Activated CD8-positive, alpha-beta memory T cell treated with anti-CD3 and anti-CD28 coated beads, Interleukin-2, amount 10 ng/mL, durations not matched to agents 7 days and 5 days (primary cell): Measurements from ENCODE around the gene PRPF6. TPM values are rescaled to one million over a fixed set of nuclear protein-coding genes. Genes with fewer than 3 reads are reported as not detected.

Experiments used
- ATAC-seq: fragments of 150-1000 bp; cut with Tn5 transposase; one replicate; pipeline ENCODE4 v1.10.0; 2021; ENCODE audit warnings: moderate library complexity
- CTCF ChIA-PET: fragments of 350-600 bp; sonication (Branson Sonifier 250); formaldehyde crosslinking; loops from one replicate; lab custom pipeline; 2021; ENCODE audit warnings: antibody characterized with exemption; lab: Charles Lee
- DNase-seq: peaks from one replicate; pipeline ENCODE4 v3.0.0-alpha.2; 2020
- H3K27ac Mint-ChIP-seq: one replicate; pipeline ENCODE4 v1.8.0; 2021; ENCODE audit warnings: mild to moderate bottlenecking, mixed read lengths
- H3K27me3 Mint-ChIP-seq: one replicate; pipeline ENCODE4 v1.8.0; 2021; ENCODE audit warnings: mixed read lengths
- H3K36me3 Mint-ChIP-seq: one replicate; pipeline ENCODE4 v1.8.0; 2021; ENCODE audit warnings: mild to moderate bottlenecking, mixed read lengths
- H3K4me1 Mint-ChIP-seq: one replicate; pipeline ENCODE4 v1.8.0; 2021; ENCODE audit warnings: mixed read lengths
- H3K4me3 Mint-ChIP-seq: one replicate; pipeline ENCODE4 v1.8.0; 2021; ENCODE audit warnings: mild to moderate bottlenecking, moderate library complexity, mixed read lengths
- H3K9me3 Mint-ChIP-seq: one replicate; pipeline ENCODE4 v1.8.0; 2022; ENCODE audit warnings: low read depth, mixed read lengths
- total RNA-seq, 2 experiments: library from RNA; stranded (reverse); gene quantifications; one replicate each; pipeline ENCODE4 v1.2.3, GENCODE V29; 2021

PRPF6 gene, protein sequence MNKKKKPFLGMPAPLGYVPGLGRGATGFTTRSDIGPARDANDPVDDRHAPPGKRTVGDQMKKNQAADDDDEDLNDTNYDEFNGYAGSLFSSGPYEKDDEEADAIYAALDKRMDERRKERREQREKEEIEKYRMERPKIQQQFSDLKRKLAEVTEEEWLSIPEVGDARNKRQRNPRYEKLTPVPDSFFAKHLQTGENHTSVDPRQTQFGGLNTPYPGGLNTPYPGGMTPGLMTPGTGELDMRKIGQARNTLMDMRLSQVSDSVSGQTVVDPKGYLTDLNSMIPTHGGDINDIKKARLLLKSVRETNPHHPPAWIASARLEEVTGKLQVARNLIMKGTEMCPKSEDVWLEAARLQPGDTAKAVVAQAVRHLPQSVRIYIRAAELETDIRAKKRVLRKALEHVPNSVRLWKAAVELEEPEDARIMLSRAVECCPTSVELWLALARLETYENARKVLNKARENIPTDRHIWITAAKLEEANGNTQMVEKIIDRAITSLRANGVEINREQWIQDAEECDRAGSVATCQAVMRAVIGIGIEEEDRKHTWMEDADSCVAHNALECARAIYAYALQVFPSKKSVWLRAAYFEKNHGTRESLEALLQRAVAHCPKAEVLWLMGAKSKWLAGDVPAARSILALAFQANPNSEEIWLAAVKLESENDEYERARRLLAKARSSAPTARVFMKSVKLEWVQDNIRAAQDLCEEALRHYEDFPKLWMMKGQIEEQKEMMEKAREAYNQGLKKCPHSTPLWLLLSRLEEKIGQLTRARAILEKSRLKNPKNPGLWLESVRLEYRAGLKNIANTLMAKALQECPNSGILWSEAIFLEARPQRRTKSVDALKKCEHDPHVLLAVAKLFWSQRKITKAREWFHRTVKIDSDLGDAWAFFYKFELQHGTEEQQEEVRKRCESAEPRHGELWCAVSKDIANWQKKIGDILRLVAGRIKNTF
- 10 to 100 TPM; 77.5 to 80.6 TPM for total RNA-seq

DNA sequence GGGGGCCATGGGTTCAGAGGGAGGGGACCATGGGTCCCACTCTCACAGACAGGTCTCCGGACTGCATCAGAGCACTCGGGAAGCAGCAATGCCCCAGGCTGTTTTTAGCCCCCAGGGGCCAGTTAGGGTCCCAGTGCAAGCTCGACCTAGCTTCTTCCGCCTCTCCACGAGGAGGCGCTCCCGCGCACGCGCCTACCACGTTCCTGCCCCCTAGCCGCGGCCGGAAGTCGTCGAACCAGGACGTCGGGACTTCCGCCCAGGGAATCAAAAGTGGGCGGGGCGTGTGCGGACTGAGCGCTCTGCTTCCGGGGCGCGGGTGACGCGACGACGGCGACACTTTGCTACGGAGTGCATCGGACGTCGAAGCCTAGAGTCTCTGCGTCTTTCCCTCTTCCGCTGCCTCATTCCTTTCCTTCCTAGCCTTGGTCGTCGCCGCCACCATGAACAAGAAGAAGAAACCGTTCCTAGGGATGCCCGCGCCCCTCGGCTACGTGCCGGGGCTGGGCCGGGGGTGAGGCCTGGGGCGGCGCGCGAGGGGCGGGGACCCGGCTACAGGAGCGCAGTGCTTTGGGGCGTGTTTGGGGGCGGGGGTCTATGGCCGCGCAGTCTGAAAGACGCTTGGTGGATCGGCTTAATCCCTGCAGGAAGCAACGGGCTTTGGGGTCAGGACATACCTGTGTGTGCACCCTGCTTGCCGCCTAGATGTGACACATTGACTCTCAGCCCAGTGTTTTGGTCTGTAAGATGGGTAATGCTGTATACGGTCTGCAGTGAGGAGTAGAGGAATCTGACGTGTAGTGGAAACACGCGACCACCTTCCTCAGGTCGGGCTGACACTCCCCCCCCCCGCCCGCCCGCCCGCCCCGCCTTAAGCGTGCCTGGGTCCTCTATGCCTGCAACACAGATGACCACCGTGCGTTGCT, at the start of gene PRPF6:
PRPF6 (plus strand) TSS at position 327 of the 923 bp plus-strand sequence; CDS start at position 441, 114 bp downstream.
- Mint-ChIP-seq H3K27me3 (no peaks in the 10 kb centered on the region), H3K36me3 (peaks cover 30% of the 10 kb centered on the region), H3K4me1 (peaks cover 59% of the 10 kb centered on the region), H3K27ac (peak within 1 kb of the TSS; percentile 99), H3K9me3 (no peaks in the 10 kb centered on the region), H3K4me3 (peak within 1 kb of the TSS; percentile 92)
- CTCF ChIA-PET, result interaction anchor here (0.7 to 4.5 kb wide), 31 partner anchors 7 to 339 kb away, joined by 3 to 190 read pairs (median 6); partner anchors contain the start of genes ARFRP1, C20orf204, OPRL1 and RGS19
- DNase-seq, result peak; percentile 97
- ATAC-seq, result peak; percentile 64

DNA sequence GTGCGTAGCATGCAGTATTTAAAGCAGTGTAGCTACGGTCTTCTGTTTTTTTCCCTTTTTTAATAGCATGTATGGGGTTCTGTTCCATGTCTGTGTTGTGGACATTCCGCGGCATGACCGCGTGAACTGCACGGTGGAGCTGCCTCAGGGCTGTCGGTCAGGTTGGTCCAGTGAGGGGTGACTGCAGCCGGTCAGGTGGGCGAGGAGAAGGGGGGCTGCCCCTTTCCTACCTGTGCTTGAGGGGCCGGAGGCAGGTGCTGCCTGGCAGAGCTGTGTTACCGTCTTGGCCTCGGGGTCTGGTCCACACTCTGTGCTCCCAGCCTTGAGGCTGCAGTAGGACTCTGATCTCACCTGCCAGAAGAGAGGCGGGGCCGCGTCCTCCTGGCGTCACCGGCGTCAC, 49.2 kb upstream of the PRPF6 start:
- no peak overlapping the region for H3K27ac Mint-ChIP-seq

DNA sequence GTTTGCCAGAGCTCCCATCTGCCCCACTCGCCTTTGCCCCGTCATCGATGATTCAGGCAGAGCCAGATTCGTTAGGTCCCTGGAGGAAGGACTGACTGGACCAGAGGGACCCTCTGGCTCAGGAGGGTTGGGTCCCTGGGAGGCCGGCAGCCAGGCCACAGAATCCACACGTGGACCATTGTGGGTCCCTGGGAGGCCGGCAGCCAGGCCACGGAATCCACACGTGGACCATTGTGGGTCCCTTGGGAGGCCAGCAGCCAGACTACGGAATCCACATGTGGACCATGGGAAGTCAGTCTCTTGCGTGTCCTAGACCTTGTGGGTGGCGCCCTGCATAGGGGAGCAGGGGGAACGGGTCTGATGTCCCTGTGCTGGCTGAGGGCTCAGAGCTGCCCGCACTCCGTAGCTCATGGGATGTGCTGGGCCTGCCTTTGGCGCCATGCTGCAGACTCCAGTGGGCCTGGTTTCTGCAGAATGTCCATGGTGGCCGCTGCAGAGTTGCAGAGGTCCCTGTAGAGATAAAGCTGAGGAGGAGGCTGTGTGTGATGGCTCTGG, 48.2 kb upstream of the PRPF6 start:
- Mint-ChIP-seq H3K4me3 (no peak overlapping the region), H3K36me3 (peaks cover 48% of the 10 kb centered on the region), H3K27ac (no peak overlapping the region), H3K27me3 (no peaks in the 10 kb centered on the region), H3K4me1 (no peaks in the 10 kb centered on the region), H3K9me3 (no peaks in the 10 kb centered on the region)
- ATAC-seq, result no peak
- no peak for DNase-seq
- CTCF ChIA-PET, result interaction anchor here (1.5 kb wide), 1 partner anchor 14 kb away, joined by 3 read pairs; no protein-coding TSS in a partner anchor

More for the DNA sequence above, 49.2 kb upstream of the PRPF6 start:
- Mint-ChIP-seq H3K4me1 (peaks cover 2% of the 10 kb centered on the region), H3K4me3 (no peak overlapping the region), H3K9me3 (no peaks in the 10 kb centered on the region), H3K36me3 (peaks cover 45% of the 10 kb centered on the region), H3K27me3 (no peaks in the 10 kb centered on the region)
- no peak for ATAC-seq
- CTCF ChIA-PET, result interaction anchor here (1.0 to 1.5 kb wide), 2 partner anchors 13 to 30 kb away, joined by 3 read pairs; no protein-coding TSS in a partner anchor
- no peak for DNase-seq

DNA sequence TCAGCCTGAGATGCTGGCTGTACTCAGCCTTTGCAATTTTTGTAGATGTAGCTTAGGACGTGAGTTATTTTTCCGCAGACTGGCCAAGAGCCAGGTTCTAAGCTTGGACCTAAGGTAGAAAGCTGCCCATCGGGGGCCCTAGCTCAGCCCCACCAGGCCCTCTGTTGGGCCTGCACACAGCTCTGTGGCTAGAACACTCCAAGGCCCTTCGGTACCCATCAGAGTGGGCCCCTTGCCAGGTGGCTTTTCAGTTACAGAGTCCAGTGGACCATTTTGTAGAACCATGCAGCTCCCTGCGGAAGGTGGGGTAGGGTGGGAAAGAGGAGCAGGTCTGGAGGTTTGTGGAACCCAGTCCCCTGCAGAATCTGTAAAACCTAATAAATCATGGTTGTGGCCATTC, 47.3 kb upstream of the PRPF6 start:
- Mint-ChIP-seq H3K36me3 (peaks cover 42% of the 10 kb centered on the region), H3K4me3 (no peak overlapping the region), H3K27ac (no peak overlapping the region), H3K27me3 (no peaks in the 10 kb centered on the region), H3K4me1 (no peaks in the 10 kb centered on the region), H3K9me3 (no peaks in the 10 kb centered on the region)
- no peak for ATAC-seq
- no peak for DNase-seq
- CTCF ChIA-PET, result no interaction called here

DNA sequence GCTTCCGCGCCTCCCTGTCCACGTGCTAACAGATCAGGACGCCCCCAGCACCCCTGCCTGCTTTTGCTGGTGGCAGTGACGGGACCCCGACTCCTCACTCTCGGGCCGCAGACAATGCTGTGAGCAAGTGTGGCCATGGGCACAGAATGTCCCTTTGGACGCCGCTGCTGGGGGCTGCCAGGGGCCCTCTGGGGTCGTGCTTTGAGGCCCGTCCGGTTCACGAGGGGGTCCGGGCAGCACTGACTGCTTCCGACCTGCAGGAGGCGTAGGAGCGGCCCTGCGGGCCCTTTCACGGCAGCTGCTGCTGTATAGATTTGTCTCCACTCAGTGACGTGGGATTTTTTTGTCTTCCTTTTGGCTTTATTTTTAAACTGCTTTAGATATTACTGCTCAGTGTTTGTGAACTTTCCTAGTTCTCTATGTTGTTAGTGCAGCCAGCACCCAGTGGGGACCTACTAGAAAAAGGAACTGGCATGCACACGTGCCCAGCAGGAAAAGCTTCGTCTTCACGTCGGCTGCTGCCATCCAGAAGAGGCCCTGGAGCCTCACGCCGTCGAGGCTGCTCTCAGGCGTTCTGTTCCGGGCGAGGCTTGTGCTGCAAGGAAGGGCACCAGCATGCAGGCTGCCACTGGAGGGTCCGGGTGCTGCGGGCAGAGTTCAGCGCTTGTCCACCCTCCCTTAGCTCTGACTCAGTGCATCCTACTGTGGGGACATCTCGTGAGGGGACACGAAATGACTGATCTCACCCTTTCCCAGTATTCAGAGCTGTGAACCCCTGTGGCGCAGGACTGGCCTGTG, 46.5 kb upstream of the PRPF6 start:
- Mint-ChIP-seq H3K4me1 (no peaks in the 10 kb centered on the region), H3K27ac (no peak overlapping the region), H3K27me3 (no peaks in the 10 kb centered on the region), H3K36me3 (peaks cover 35% of the 10 kb centered on the region), H3K4me3 (no peak overlapping the region), H3K9me3 (no peaks in the 10 kb centered on the region)
- DNase-seq (no peak), ATAC-seq (no peak)
- CTCF ChIA-PET, result interaction anchor here (0.6 kb wide), 1 partner anchor 43 kb away, joined by 3 read pairs; no protein-coding TSS in a partner anchor

DNA sequence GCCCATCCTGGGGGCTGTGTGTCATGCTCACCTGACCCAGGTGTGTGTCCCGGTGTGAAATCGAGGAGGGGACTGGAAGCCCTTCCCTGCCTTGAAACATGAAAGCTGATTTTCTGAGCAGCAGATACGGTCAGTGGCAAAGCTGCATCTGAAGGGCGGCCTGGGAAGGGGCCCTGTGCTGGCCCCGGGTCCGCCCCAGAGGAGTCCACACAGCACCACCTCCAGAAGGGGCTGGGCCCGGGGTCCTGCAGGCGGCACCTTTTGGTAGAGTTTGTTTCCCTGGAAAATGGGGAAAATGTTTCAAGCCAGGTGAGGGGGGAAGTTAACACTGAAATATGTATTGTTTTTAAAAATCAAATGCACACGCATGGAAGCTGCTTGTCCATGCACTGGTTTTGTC, 45.5 kb upstream of the PRPF6 start:
- CTCF ChIA-PET, result no interaction called here
- H3K4me1 Mint-ChIP-seq, result no peaks in the 10 kb centered on the region

DNA sequence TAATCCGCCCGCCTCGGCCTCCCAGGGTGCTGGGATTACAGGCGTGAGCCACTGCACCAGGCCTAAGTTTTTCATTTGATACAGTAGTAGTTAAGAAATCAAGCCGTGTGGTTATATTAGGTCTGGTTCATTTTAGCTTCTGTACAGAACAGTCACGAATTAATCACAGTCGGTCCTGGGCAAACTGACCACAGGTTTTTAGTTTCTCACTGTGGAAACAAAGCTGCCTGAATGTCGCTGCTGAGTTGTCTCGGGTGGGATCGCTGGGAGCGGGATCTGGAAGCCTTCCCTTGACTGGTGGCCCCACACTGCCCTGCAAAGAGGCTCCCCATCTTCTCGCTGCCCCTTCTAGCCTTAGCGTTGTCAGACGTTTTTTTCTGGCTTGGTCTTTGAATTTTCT, 43.3 kb upstream of the PRPF6 start:
- DNase-seq, result no peak
- H3K4me1 Mint-ChIP-seq, result peaks cover 12% of the 10 kb centered on the region

More for the DNA sequence above, 45.5 kb upstream of the PRPF6 start:
- no peak for DNase-seq
- H3K27ac Mint-ChIP-seq, result no peak overlapping the region
- ATAC-seq, result no peak
- peaks cover 34% of the 10 kb centered on the region for H3K36me3 Mint-ChIP-seq
- no peaks in the 10 kb centered on the region for H3K9me3 Mint-ChIP-seq
- no peak overlapping the region for H3K4me3 Mint-ChIP-seq
- no peaks in the 10 kb centered on the region for H3K27me3 Mint-ChIP-seq

DNA sequence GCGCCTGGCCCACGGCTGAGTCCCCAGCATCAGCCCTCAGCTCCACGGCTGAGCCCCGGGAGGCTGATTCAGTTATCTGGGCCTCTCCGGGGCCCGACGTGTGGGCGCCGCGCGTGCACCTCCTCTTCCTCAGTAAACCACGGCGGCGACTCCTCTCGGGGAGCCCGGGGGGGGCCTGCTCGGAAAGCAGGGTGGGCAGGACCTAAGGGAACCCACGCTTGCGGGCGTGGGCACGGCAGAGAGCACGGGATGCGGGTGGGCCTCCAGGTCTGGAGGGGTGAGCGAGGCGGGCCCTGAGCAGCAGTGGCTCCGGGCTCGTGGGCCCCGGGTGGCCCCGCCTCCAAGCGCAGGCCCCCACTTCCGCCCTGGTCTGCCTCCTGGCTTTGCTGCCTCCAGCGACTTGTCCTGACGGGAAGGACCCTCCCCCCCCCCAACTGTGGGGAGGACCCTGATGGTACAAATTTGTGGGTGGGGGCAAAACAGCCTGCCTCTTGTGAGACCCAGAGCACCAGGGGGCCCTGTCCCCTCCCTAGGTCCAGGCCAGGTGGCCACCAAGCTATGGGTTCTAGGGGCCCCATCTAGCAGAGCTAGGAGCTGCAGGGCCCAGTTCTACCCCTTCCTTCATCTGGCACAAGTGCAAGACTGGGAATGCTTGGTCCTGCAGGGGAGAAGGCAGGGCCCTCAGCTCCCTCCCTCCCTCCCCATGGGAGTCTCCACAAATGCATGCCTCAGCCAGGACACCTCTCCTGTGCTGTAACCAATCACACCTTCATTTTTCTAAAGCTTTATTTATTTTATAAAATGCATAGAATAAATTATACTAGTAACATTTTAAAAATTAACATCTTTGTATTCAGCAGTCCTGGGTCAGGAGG, 41.6 kb upstream of the PRPF6 start:
- no peak overlapping the region for H3K27ac Mint-ChIP-seq
- DNase-seq (no peak), ATAC-seq (no peak)
- H3K4me3 Mint-ChIP-seq, result no peak overlapping the region
- CTCF ChIA-PET, result interaction anchor here (0.8 to 1.7 kb wide), 2 partner anchors 28 to 100 kb away, joined by 3 to 4 read pairs; no protein-coding TSS in a partner anchor
- peaks cover 12% of the 10 kb centered on the region for H3K4me1 Mint-ChIP-seq
- peaks cover 24% of the 10 kb centered on the region for H3K36me3 Mint-ChIP-seq
- no peaks in the 10 kb centered on the region for H3K27me3 Mint-ChIP-seq
- no peaks in the 10 kb centered on the region for H3K9me3 Mint-ChIP-seq

More for the DNA sequence above, 43.3 kb upstream of the PRPF6 start:
- Mint-ChIP-seq H3K36me3 (peaks cover 23% of the 10 kb centered on the region), H3K9me3 (no peaks in the 10 kb centered on the region), H3K27ac (no peak overlapping the region), H3K4me3 (no peak overlapping the region), H3K27me3 (no peaks in the 10 kb centered on the region)
- ATAC-seq, result no peak
- CTCF ChIA-PET, result interaction anchor here (1.5 kb wide), 1 partner anchor 20 kb away, joined by 4 read pairs; no protein-coding TSS in a partner anchor

DNA sequence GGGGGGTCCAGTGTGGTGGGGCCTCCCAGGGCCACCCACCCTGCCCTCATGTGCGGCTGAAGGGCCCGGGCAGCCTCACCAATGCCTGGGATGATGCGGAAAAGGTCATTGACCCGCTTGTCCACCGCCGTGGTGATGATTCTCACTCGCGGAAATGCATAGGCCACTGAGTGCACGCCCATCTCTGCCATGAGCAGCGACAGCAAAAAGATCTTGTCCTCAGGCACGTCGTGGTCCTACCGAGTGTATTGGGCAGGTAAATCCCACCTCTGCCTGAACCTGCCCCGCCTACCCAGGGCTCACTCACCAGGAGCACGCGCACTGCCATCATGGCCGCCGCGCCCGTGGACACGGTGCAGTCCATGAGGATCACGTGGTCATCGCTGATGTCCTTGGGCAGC, 40.9 kb upstream of the PRPF6 start:
- peaks cover 21% of the 10 kb centered on the region for H3K36me3 Mint-ChIP-seq
- H3K27me3 Mint-ChIP-seq, result no peaks in the 10 kb centered on the region
- no peak overlapping the region for H3K4me3 Mint-ChIP-seq
- H3K27ac Mint-ChIP-seq, result no peak overlapping the region
- no peaks in the 10 kb centered on the region for H3K9me3 Mint-ChIP-seq
- ATAC-seq, result no peak
- H3K4me1 Mint-ChIP-seq, result peaks cover 12% of the 10 kb centered on the region
- DNase-seq, result no peak
- CTCF ChIA-PET, result interaction anchor here (0.8 to 1.7 kb wide), 3 partner anchors 29 to 99 kb away, joined by 3 to 5 read pairs (median 4); no protein-coding TSS in a partner anchor

DNA sequence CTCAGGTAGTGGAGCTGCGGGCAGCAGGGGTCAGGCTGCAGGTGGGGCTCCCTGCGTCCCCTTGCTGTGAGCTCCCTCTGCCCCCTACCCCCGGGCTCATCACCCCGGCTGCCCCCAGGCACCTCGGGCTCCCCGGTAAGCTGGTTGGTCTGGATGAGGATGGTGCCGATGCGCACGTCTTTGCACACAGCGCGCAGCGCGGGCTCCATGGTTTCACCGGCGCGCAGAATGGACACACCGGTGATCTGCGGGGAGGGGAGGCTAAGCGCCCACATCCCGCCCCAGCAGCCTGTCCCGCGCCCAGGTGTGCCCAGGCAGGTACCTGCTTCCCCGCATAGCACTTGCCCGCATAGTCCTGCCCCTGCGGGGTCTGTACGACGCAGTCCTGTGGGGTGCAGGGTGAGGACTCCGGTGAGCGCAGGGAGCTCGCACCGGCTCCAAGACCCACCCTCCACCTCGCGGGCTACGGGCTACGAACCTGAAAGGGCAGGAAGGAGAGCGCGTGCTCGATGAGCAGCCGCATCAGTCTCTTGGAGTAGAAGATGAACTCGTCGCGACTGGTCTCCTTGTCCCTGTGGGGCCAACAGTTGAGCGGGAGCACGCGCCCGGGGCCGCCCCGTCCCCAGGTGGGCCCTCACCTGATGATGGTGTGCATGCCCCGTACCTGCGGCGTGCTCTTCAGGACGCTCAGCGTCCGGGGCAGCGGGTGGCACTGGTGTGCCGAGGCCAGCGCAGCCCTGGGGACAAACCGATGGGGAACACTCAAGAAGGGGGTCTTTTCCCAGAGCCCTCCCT, 40.3 kb upstream of the PRPF6 start:
- no peak for ATAC-seq
- Mint-ChIP-seq H3K36me3 (peaks cover 18% of the 10 kb centered on the region), H3K27ac (peak overlapping the region; percentile 71), H3K4me3 (no peak overlapping the region), H3K9me3 (no peaks in the 10 kb centered on the region), H3K4me1 (peaks cover 12% of the 10 kb centered on the region), H3K27me3 (no peaks in the 10 kb centered on the region)
- no peak for DNase-seq
- CTCF ChIA-PET, result interaction anchor here (0.6 to 1.7 kb wide), 4 partner anchors 33 to 444 kb away, joined by 3 to 5 read pairs (median 3); no protein-coding TSS in a partner anchor
